Parathyroid adenoma (tissue), 2 donors: ENCODE data around the gene CDH12.

ENCODE experiments used
- H2AFZ ChIP-seq: fragments of 300-600 bp; sonication (generic); one replicate; pipeline ENCODE4 v1.7.0; 2017; ENCODE audit warnings: antibody characterized with exemption, mild to moderate bottlenecking
- H3K27ac ChIP-seq: fragments of 300-600 bp; sonication (generic); one replicate; pipeline ENCODE4 v1.7.0; 2017
- H3K27me3 ChIP-seq: fragments of 300-600 bp; sonication (generic); one replicate; pipeline ENCODE4 v1.7.0; 2017; ENCODE audit warnings: low read length; ENCODE audit not compliant: control insufficient read depth, insufficient read depth
- H3K36me3 ChIP-seq: fragments of 300-600 bp; sonication (generic); one replicate; pipeline ENCODE4 v1.7.0; 2017; ENCODE audit warnings: low read length; ENCODE audit not compliant: control insufficient read depth, insufficient read depth
- H3K4me1 ChIP-seq: fragments of 300-600 bp; sonication (generic); one replicate; pipeline ENCODE4 v1.7.0; 2017; ENCODE audit warnings: control low read depth
- H3K4me2 ChIP-seq: fragments of 300-600 bp; sonication (generic); one replicate; pipeline ENCODE4 v1.7.0; 2017; ENCODE audit warnings: low read length
- H3K4me3 ChIP-seq: fragments of 300-600 bp; sonication (generic); one replicate; pipeline ENCODE4 v1.7.0; 2017; ENCODE audit warnings: low read depth, low read length
- H3K79me2 ChIP-seq: fragments of 300-600 bp; sonication (generic); one replicate; pipeline ENCODE4 v1.7.0; 2017; ENCODE audit warnings: control low read depth
- H3K9ac ChIP-seq: fragments of 300-600 bp; sonication (generic); one replicate; pipeline ENCODE4 v1.7.0; 2017; ENCODE audit warnings: mild to moderate bottlenecking
- H3K9me3 ChIP-seq: fragments of 300-600 bp; sonication (generic); one replicate; pipeline ENCODE4 v1.7.0; 2017; ENCODE audit warnings: low read length; ENCODE audit not compliant: control insufficient read depth
- TF ChIP-seq, protein P1 (sequence below): fragments of 300-600 bp; sonication (generic); IDR thresholded peaks from one replicate; pipeline ENCODE4 v1.7.0; 2017; ENCODE audit warnings: antibody characterized with exemption, mild to moderate bottlenecking
- donor health status: primary hyperparathyroidism.

Gene CDH12

DNA sequence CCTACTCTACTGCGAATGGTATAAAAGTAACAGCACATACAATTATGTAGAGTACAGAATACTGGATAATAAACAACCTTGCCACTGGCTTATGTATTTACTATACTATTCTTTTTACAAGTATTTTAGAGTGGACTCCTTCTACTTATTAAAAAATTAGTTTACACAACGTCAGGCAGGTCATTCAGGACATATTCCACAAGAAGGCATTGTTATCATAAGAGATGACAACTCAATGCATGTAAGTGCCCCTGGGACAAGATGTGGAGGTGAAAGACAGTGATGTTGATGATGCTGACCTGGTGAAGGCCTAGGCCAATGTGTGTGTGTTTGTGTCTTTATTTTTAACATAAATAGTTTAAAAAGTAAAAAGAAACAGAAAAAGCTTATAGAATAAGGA lies 421.7 kb downstream of the CDH12 start:
- H3K79me2 ChIP-seq: no peaks in the 10 kb centered on the region
- TF ChIP-seq, protein P1, sequence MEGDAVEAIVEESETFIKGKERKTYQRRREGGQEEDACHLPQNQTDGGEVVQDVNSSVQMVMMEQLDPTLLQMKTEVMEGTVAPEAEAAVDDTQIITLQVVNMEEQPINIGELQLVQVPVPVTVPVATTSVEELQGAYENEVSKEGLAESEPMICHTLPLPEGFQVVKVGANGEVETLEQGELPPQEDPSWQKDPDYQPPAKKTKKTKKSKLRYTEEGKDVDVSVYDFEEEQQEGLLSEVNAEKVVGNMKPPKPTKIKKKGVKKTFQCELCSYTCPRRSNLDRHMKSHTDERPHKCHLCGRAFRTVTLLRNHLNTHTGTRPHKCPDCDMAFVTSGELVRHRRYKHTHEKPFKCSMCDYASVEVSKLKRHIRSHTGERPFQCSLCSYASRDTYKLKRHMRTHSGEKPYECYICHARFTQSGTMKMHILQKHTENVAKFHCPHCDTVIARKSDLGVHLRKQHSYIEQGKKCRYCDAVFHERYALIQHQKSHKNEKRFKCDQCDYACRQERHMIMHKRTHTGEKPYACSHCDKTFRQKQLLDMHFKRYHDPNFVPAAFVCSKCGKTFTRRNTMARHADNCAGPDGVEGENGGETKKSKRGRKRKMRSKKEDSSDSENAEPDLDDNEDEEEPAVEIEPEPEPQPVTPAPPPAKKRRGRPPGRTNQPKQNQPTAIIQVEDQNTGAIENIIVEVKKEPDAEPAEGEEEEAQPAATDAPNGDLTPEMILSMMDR: no peak
- no peak overlapping the region for H3K4me2 ChIP-seq

DNA sequence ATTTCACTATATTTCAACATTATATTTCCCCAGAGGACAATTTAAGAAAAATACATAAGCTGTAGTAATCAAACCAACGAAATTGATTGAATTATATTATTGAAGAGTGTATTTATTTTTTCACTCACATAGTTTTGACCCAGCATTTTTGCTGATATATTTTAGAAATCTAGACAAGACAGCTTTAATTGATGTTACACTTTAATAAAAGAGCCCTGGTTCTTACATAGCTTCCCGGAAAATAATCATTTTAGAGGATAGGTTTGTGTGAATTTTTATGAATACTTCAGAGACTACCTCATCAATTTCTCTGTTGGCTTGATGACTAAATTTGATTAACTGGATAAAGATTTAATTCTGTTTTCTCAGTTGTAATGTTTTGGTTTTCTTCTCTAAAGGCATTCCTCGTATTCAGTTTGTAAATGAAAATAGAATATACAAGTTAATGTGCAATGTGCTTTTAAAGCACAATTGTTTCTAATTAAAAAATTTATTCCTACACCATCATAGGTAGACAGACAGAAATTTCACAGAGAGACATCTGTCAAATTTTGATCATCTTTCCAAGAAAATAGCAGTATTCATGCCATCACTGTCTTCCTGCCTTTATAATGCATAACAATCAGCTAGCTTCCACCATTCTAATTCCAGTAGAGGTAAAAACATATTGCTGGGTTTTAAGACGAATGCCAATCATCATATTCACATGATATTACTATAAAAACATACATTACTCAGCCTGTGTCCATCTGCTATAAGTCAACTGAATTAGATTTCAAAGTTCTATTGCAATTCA lies 441.4 kb downstream of the CDH12 start:
- H3K4me2 ChIP-seq: no peak overlapping the region
- no peaks in the 10 kb centered on the region for H3K27me3 ChIP-seq
- no peak overlapping the region for H3K4me3 ChIP-seq
- no peak overlapping the region for H2AFZ ChIP-seq
- no peaks in the 10 kb centered on the region for H3K4me1 ChIP-seq
- TF ChIP-seq, protein P1: no peak
- no peaks in the 10 kb centered on the region for H3K79me2 ChIP-seq
- H3K36me3 ChIP-seq: no peaks in the 10 kb centered on the region
- H3K9ac ChIP-seq: no peak overlapping the region
- no peaks in the 10 kb centered on the region for H3K9me3 ChIP-seq
- no peak overlapping the region for H3K27ac ChIP-seq

More for the DNA sequence above, 421.7 kb downstream of the CDH12 start:
- no peaks in the 10 kb centered on the region for H3K9me3 ChIP-seq
- no peaks in the 10 kb centered on the region for H3K27me3 ChIP-seq
- no peaks in the 10 kb centered on the region for H3K4me1 ChIP-seq
- no peak overlapping the region for H2AFZ ChIP-seq
- H3K9ac ChIP-seq: no peak overlapping the region
- H3K36me3 ChIP-seq: no peaks in the 10 kb centered on the region
- H3K27ac ChIP-seq: no peak overlapping the region
- no peak overlapping the region for H3K4me3 ChIP-seq

DNA sequence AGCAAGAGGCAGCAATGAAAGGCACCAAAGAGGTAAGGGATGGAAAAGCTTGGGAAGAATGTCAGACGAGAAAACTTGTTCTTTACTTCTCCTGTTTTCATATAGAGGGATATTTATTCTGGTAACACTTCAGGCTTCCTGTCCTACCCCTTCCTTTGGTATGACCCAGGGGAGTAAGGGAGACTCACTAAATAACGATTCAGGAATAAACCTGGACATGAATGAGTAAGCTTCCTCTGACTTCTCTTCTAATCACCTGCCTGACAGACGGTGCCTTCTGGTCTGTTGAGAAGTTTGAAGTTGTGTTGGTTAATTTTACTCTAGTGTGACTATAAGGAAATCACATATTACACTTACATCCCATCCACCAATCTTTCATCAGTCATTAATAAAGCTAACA lies 461.2 kb downstream of the CDH12 start:
- TF ChIP-seq, protein P1: no peak

DNA sequence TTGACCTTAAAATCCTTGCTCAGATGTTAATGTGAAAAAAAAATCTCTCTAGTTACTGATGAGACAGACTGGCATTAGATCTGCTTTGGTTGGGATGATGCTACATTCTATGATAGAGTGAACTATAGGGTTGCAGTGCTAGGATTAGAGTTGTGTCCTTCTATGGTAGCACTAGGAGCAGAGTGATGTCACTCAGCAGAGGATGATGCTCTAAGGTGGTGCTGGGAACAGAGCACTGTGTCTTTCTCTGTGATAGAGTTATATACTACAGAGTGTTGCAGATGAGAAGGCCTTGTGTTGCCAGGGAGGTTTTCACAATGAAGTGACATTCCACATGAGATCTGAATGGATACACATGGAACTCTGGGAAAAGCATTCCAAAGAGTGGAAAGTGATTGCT lies 462.3 kb downstream of the CDH12 start:
- H3K9me3 ChIP-seq: no peaks in the 10 kb centered on the region
- no peak overlapping the region for H3K4me2 ChIP-seq
- no peaks in the 10 kb centered on the region for H3K27me3 ChIP-seq
- no peak overlapping the region for H3K27ac ChIP-seq
- H3K4me3 ChIP-seq: no peak overlapping the region
- H3K4me1 ChIP-seq: no peaks in the 10 kb centered on the region
- no peaks in the 10 kb centered on the region for H3K36me3 ChIP-seq
- no peaks in the 10 kb centered on the region for H3K79me2 ChIP-seq
- no peak overlapping the region for H2AFZ ChIP-seq
- TF ChIP-seq, protein P1: no peak
- no peak overlapping the region for H3K9ac ChIP-seq

More for the DNA sequence above, 461.2 kb downstream of the CDH12 start:
- Histone ChIP-seq H3K79me2 (no peaks in the 10 kb centered on the region), H3K4me3 (no peak overlapping the region), H3K9me3 (no peaks in the 10 kb centered on the region), H3K4me2 (no peak overlapping the region), H3K9ac (no peak overlapping the region), H3K27ac (no peak overlapping the region), H2AFZ (no peak overlapping the region), H3K36me3 (no peaks in the 10 kb centered on the region), H3K4me1 (no peaks in the 10 kb centered on the region), H3K27me3 (no peaks in the 10 kb centered on the region)
